OCI-LY7 (cell line): ENCODE measurements around the gene SPTBN4. TPM values are rescaled to one million over a fixed set of nuclear protein-coding genes. Genes with fewer than 3 reads are reported as not detected.

Experiments used
- BruUV-seq: library from RNA; stranded (reverse); fragments of 400-500 nt; replicated peaks from 2 replicates; lab custom pipeline; 2021; lab: Mats Ljungman, UMichigan
- CTCF ChIA-PET: fragments of 300-600 bp; sonication (Branson Sonifier 250); formaldehyde crosslinking; loops from one replicate; lab custom pipeline; 2022; ENCODE audit warnings: antibody characterized with exemption; ENCODE audit not compliant: unreplicated experiment; lab: Charles Lee
- POLR2A ChIA-PET: fragments of 300-600 bp; sonication (Branson Sonifier 250); formaldehyde crosslinking; loops from one replicate; lab custom pipeline; 2022; ENCODE audit warnings: antibody characterized with exemption; lab: Charles Lee
- DNase-seq: peaks from one replicate; pipeline ENCODE4 v3.0.0-alpha.2; 2015; ENCODE audit warnings: low spot score
- H2AFZ ChIP-seq: fragments of 200-600 bp; sonication (generic), shearing (Covaris generic); 2 replicates; pipeline ENCODE4 v1.6.1; 2014; ENCODE audit warnings: mild to moderate bottlenecking, antibody characterized with exemption, low read length, moderate library complexity
- H3K27ac ChIP-seq: fragments of 200-600 bp; sonication (generic); 2 replicates; pipeline ENCODE4 v1.5.1; 2014; ENCODE audit warnings: mixed run types, low read depth, mild to moderate bottlenecking, moderate library complexity, low read length, inconsistent platforms; ENCODE audit not compliant: poor library complexity, severe bottlenecking
- H3K36me3 ChIP-seq: fragments of 200-600 bp; sonication (generic); 2 replicates; pipeline ENCODE4 v1.6.1; 2014; ENCODE audit warnings: mild to moderate bottlenecking, antibody characterized with exemption, low read length, moderate library complexity, mixed read lengths; ENCODE audit not compliant: insufficient read depth
- H3K4me1 ChIP-seq: fragments of 200-600 bp; sonication (generic); 2 replicates; pipeline ENCODE4 v1.5.1; 2014; ENCODE audit warnings: mild to moderate bottlenecking, low read length; ENCODE audit not compliant: insufficient read depth, poor library complexity, severe bottlenecking
- H3K4me2 ChIP-seq: fragments of 200-600 bp; sonication (generic); 2 replicates; pipeline ENCODE4 v1.6.1; 2014; ENCODE audit warnings: mild to moderate bottlenecking, low read length
- H3K4me3 ChIP-seq: fragments of 200-600 bp; sonication (generic); 2 replicates; pipeline ENCODE4 v1.5.1; 2014; ENCODE audit warnings: mild to moderate bottlenecking, low read depth, low read length; ENCODE audit not compliant: poor library complexity, severe bottlenecking
- H3K79me2 ChIP-seq: fragments of 200-600 bp; sonication (generic); 2 replicates; pipeline ENCODE4 v1.6.1; 2016; ENCODE audit warnings: low read depth, mild to moderate bottlenecking, low read length, moderate library complexity, mixed read lengths; ENCODE audit not compliant: insufficient read depth
- H3K9me2 ChIP-seq: fragments of 200-600 bp; sonication (generic); 2 replicates; pipeline ENCODE4 v1.6.1; 2016; ENCODE audit warnings: mild to moderate bottlenecking, low read length, mixed read lengths; ENCODE audit not compliant: insufficient read depth
- H3K9me3 ChIP-seq: fragments of 200-600 bp; sonication (generic); 2 replicates; pipeline ENCODE4 v1.6.1; 2014; ENCODE audit warnings: mild to moderate bottlenecking, mixed run types, low read length, mixed read lengths
- H4K20me1 ChIP-seq: fragments of 200-600 bp; sonication (generic); 2 replicates; pipeline ENCODE4 v1.6.1; 2014; ENCODE audit warnings: mild to moderate bottlenecking, antibody characterized with exemption, low read length, moderate library complexity, mixed read lengths; ENCODE audit not compliant: insufficient read depth
- CTCF ChIP-seq: fragments of 200-600 bp; sonication (generic); conservative IDR thresholded peaks from 2 replicates; pipeline ENCODE4 v1.5.1; 2014; ENCODE audit warnings: mild to moderate bottlenecking, antibody characterized with exemption, low read length, moderate library complexity, mixed read lengths
- EZH2phosphoT487 ChIP-seq: fragments of 200-600 bp; sonication (generic); IDR thresholded peaks from 2 replicates; pipeline ENCODE4 v1.6.1; 2018; ENCODE audit warnings: low read depth, borderline replicate concordance, mild to moderate bottlenecking, mixed run types, antibody characterized with exemption, low read length, moderate library complexity, mixed read lengths
- intact Hi-C: fragments of 100-400 bp; cut with micrococcal nuclease; formaldehyde crosslinking; loops from one replicate; pipeline ENCODE4 v1.10.0; 2022; ENCODE audit not compliant: unreplicated experiment
- total RNA-seq, 2 experiments: library from RNA; depleted of rRNA in 1 of 2; stranded (reverse); fragments of >200 nt in 1 of 2; shearing (Covaris generic) in 1 of 2; gene quantifications; 2 replicates each; pipeline ENCODE4 v1.2.3, GENCODE V29; 2014 to 2022

SPTBN4 gene
- total RNA-seq, 2 experiments from 2014 or later, result 4.1 to 6.3 TPM

DNA sequence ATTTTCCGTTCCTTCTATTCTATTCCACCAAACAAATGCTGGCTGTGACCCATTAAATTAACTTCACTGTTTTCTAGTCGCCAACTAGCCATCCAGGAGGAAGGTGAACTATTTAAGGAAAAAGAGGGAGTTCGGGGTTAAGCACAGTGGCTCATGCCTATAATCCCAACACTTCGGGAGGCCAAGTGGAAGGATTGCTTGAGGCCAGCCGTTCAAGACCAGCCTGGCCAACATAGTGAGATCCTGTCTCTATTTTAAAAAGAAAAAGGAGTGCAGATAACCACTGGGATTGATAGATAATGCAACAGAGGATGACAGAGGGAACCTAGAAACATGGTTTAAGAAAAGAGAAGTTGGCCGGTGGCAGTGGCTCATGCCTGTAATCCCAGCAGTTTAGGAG, 44.7 kb downstream of the SPTBN4 start:
- H3K9me3 ChIP-seq, result no peaks in the 10 kb centered on the region
- DNase-seq, result no peak
- no peak overlapping the region for H3K4me3 ChIP-seq
- ChIA-PET POLR2A (no interaction called here), CTCF (no interaction called here)
- H3K4me1 ChIP-seq, result no peaks in the 10 kb centered on the region
- no peak for TF ChIP-seq CTCF
- no peak for TF ChIP-seq EZH2phosphoT487
- no TSS peak for BruUV-seq
- H3K4me2 ChIP-seq, result no peak overlapping the region
- H3K9me2 ChIP-seq, result no peaks in the 10 kb centered on the region
- no peaks in the 10 kb centered on the region for H3K79me2 ChIP-seq
- H4K20me1 ChIP-seq, result no peaks in the 10 kb centered on the region
- intact Hi-C loops, result no loop called here
- no peaks in the 10 kb centered on the region for H3K36me3 ChIP-seq
- H2AFZ ChIP-seq, result no peak overlapping the region
- H3K27ac ChIP-seq, result no peak overlapping the region

DNA sequence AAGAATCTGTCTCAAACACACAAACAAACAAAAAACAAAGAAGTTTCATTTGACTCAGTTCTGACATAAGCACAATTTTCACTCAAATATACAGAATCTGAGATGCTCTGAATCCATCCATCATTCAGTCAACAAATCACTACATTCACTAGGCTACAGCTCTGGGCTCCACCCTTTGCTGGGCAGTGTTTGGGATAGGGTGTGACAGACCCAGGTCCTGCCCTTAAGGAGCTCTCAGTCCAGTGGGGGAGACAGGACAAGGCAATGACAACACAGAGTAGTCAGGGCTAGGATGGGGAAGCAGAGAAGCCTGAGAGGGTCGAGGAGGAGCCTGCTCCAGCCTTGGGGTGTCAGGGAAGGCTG, 45.3 kb downstream of the SPTBN4 start:
- CTCF ChIA-PET, result no interaction called here
- Histone ChIP-seq H3K4me2 (no peak overlapping the region), H3K79me2 (no peaks in the 10 kb centered on the region), H3K9me2 (no peaks in the 10 kb centered on the region), H3K9me3 (no peaks in the 10 kb centered on the region), H3K27ac (no peak overlapping the region), H3K4me3 (no peak overlapping the region), H4K20me1 (no peaks in the 10 kb centered on the region), H3K36me3 (no peaks in the 10 kb centered on the region), H2AFZ (no peak overlapping the region), H3K4me1 (no peaks in the 10 kb centered on the region)
- intact Hi-C loops, result no loop called here
- POLR2A ChIA-PET, result no interaction called here
- BruUV-seq, result no TSS peak
- no peak for DNase-seq
- no peak for TF ChIP-seq EZH2phosphoT487
- TF ChIP-seq CTCF, result no peak

GRCh38 chr19:40512473-40513344, 45.9 kb downstream of the SPTBN4 start:
- no TSS peak for BruUV-seq
- POLR2A ChIA-PET, result no interaction called here
- Histone ChIP-seq H3K36me3 (no peaks in the 10 kb centered on the region), H3K9me3 (no peaks in the 10 kb centered on the region), H3K79me2 (no peaks in the 10 kb centered on the region), H3K4me3 (no peak overlapping the region), H4K20me1 (no peaks in the 10 kb centered on the region), H3K4me2 (no peak overlapping the region), H3K9me2 (no peaks in the 10 kb centered on the region), H3K27ac (no peak overlapping the region), H3K4me1 (no peaks in the 10 kb centered on the region), H2AFZ (no peak overlapping the region)
- no peak for DNase-seq
- intact Hi-C loops, result no loop called here
- TF ChIP-seq EZH2phosphoT487, result no peak
- no peak for TF ChIP-seq CTCF
- CTCF ChIA-PET, result interaction anchor here (0.5 kb wide), 1 partner anchor 147 kb away, joined by 6 read pairs; no protein-coding TSS in a partner anchor
